Measurements from ENCODE around the gene RAB27B. TPM values are rescaled to one million over a fixed set of nuclear protein-coding genes. Genes with fewer than 3 reads are reported as not detected.

Gene RAB27B
- total RNA-seq, 1 donor from 2014 or later = 0.44 TPM

- no peak overlapping the region for H3K27ac Mint-ChIP-seq (ENCODE audit: unreplicated experiment)
- H3K27me3 Mint-ChIP-seq (ENCODE audit: low read depth) = no peaks in the 10 kb centered on the region
- no peak for TF ChIP-seq CTCF (conservative IDR thresholded peaks at IDR 0.05)
- no peak overlapping the region for H3K4me3 Mint-ChIP-seq
- no peak for DNase-seq (ENCODE audit: low read depth, low spot score)
- H3K9me3 Mint-ChIP-seq = no peaks in the 10 kb centered on the region
- no peaks in the 10 kb centered on the region for H3K4me1 Mint-ChIP-seq
- H3K36me3 Mint-ChIP-seq (ENCODE audit: low read depth) = no peaks in the 10 kb centered on the region
These were observed 104.2 kb downstream of the RAB27B start for GRCh38 chr18:54932472-54932871.

- Mint-ChIP-seq H3K4me3 (no peak overlapping the region), H3K36me3 (ENCODE audit: low read depth) (no peaks in the 10 kb centered on the region), H3K4me1 (no peaks in the 10 kb centered on the region), H3K27ac (ENCODE audit: unreplicated experiment) (no peak overlapping the region), H3K27me3 (ENCODE audit: low read depth) (no peaks in the 10 kb centered on the region), H3K9me3 (no peaks in the 10 kb centered on the region)
- no peak for TF ChIP-seq CTCF (conservative IDR thresholded peaks at IDR 0.05)
- no peak for DNase-seq (ENCODE audit: low read depth, low spot score)
These were observed 110.2 kb downstream of the RAB27B start for GRCh38 chr18:54938506-54938905.

GRCh38 chr18:54939361-54939917 lies 111.2 kb downstream of the RAB27B start:
- Mint-ChIP-seq H3K36me3 (ENCODE audit: low read depth) (no peaks in the 10 kb centered on the region), H3K9me3 (no peaks in the 10 kb centered on the region), H3K27ac (ENCODE audit: unreplicated experiment) (no peak overlapping the region), H3K4me3 (no peak overlapping the region), H3K27me3 (ENCODE audit: low read depth) (no peaks in the 10 kb centered on the region), H3K4me1 (no peaks in the 10 kb centered on the region)
- DNase-seq (ENCODE audit: low read depth, low spot score) = no peak
- no peak for TF ChIP-seq CTCF (conservative IDR thresholded peaks at IDR 0.05)

GRCh38 chr18:54942144-54942543 lies 113.9 kb downstream of the RAB27B start:
- Mint-ChIP-seq H3K4me3 (no peak overlapping the region), H3K27me3 (ENCODE audit: low read depth) (no peaks in the 10 kb centered on the region), H3K27ac (ENCODE audit: unreplicated experiment) (no peak overlapping the region), H3K4me1 (peaks cover 7% of the 10 kb centered on the region), H3K9me3 (no peaks in the 10 kb centered on the region), H3K36me3 (ENCODE audit: low read depth) (no peaks in the 10 kb centered on the region)
- no peak for TF ChIP-seq CTCF (conservative IDR thresholded peaks at IDR 0.05)
- DNase-seq (ENCODE audit: low read depth, low spot score) = no peak

- Mint-ChIP-seq H3K36me3 (ENCODE audit: low read depth) (no peaks in the 10 kb centered on the region), H3K27ac (ENCODE audit: unreplicated experiment) (no peak overlapping the region), H3K9me3 (no peaks in the 10 kb centered on the region), H3K27me3 (ENCODE audit: low read depth) (no peaks in the 10 kb centered on the region), H3K4me1 (peaks cover 7% of the 10 kb centered on the region), H3K4me3 (no peak overlapping the region)
- no peak for TF ChIP-seq CTCF (conservative IDR thresholded peaks at IDR 0.05)
- no peak for DNase-seq (ENCODE audit: low read depth, low spot score)
These were observed 114.3 kb downstream of the RAB27B start for GRCh38 chr18:54942569-54942968.

Other genes starting within 250 kb of the RAB27B start
- not detected in 2 replicates for gene DYNAP, start 237.2 kb upstream of the RAB27B start, total RNA-seq
- gene CCDC68, start 131.0 kb downstream of the RAB27B start, total RNA-seq = not detected in 2 replicates

Data from neural crest cell (in vitro differentiated cells).